Liver (tissue), 9 donors: ENCODE data around the gene PNKD. TPM values are rescaled to one million over a fixed set of nuclear protein-coding genes. Genes with fewer than 3 reads are reported as not detected.

Source experiments
- DNase-seq: peaks from one replicate; pipeline ENCODE4 v3.0.0-alpha.2; 2017; ENCODE audit warnings: low spot score
- H3K27ac ChIP-seq, 2 donors: one replicate each; pipeline ENCODE4 v1.7.0; 2013; ENCODE audit warnings: inconsistent platforms in 2 of 2, low read length in 2 of 2, control low read depth in 1 of 2, low read depth in 1 of 2, mild to moderate bottlenecking in 1 of 2
- H3K27me3 ChIP-seq, 4 donors: one replicate each; pipeline versions ENCODE4 v1.6.1 to v1.7.0; 2013; ENCODE audit warnings: low read length in 3 of 4, inconsistent platforms in 1 of 4, mild to moderate bottlenecking in 1 of 4, moderate library complexity in 1 of 4; ENCODE audit not compliant: control insufficient read depth in 4 of 4, insufficient read depth in 4 of 4
- H3K36me3 ChIP-seq, 4 donors: one replicate each; pipeline versions ENCODE4 v1.6.1 to v1.7.0; 2013; ENCODE audit warnings: low read length in 3 of 4, mild to moderate bottlenecking in 3 of 4, low read depth in 1 of 4, moderate library complexity in 1 of 4; ENCODE audit not compliant: control insufficient read depth in 4 of 4, insufficient read depth in 3 of 4
- H3K4me1 ChIP-seq, 4 donors: one replicate each; pipeline versions ENCODE4 v1.6.1 to v1.7.0; 2013; ENCODE audit warnings: low read length in 3 of 4, mild to moderate bottlenecking in 3 of 4, moderate library complexity in 1 of 4; ENCODE audit not compliant: control insufficient read depth in 4 of 4, insufficient read depth in 4 of 4
- H3K4me3 ChIP-seq, 3 donors: one replicate each; pipeline versions ENCODE4 v1.6.1 to v1.7.0; 2013; ENCODE audit warnings: low read length in 3 of 3, control low read depth in 1 of 3, low read depth in 1 of 3, mild to moderate bottlenecking in 1 of 3
- H3K9ac ChIP-seq, 2 donors: one replicate each; pipeline ENCODE4 v1.7.0; 2013; ENCODE audit warnings: low read length in 2 of 2, mild to moderate bottlenecking in 2 of 2, moderate library complexity in 2 of 2, control low read depth in 1 of 2, low read depth in 1 of 2
- H3K9me3 ChIP-seq, 4 donors: one replicate each; pipeline versions ENCODE4 v1.6.1 to v1.7.0; 2013; ENCODE audit warnings: low read length in 3 of 4; ENCODE audit not compliant: control insufficient read depth in 4 of 4
- ATF3 ChIP-seq: IDR thresholded peaks from 2 replicates; pipeline ENCODE4 v1.6.1; 2016; ENCODE audit warnings: antibody characterized with exemption
- CTCF ChIP-seq: fragments of 150-350 bp; IDR thresholded peaks from 2 replicates; pipeline ENCODE4 v1.5.1; 2017; ENCODE audit warnings: improper control_type of control experiment, low read depth, low read length; ENCODE audit not compliant: missing input control
- EGR1 ChIP-seq, 2 donors: IDR thresholded peaks; 2 replicates each; pipeline ENCODE4 v1.6.1; 2016 to 2018; ENCODE audit warnings: antibody characterized with exemption in 2 of 2, low read depth in 2 of 2
- FOXA1 ChIP-seq: IDR thresholded peaks from 2 replicates; pipeline ENCODE4 v1.6.1; 2016; ENCODE audit warnings: antibody characterized with exemption
- GABPA ChIP-seq, 2 donors: IDR thresholded peaks in 1 of 2; conservative IDR thresholded peaks in 1 of 2; 2 replicates each; pipeline ENCODE4 v1.6.1; 2016; ENCODE audit warnings: antibody characterized with exemption in 2 of 2, mild to moderate bottlenecking in 1 of 2, moderate library complexity in 1 of 2
- HNF4A ChIP-seq, 2 donors: conservative IDR thresholded peaks; 2 replicates each; pipeline ENCODE4 v1.6.1; 2016; ENCODE audit warnings: antibody characterized with exemption in 2 of 2, mild to moderate bottlenecking in 2 of 2
- JUND ChIP-seq, 2 donors: IDR thresholded peaks; 2 replicates each; pipeline ENCODE4 v1.6.1; 2016; ENCODE audit warnings: antibody characterized with exemption in 2 of 2
- MAX ChIP-seq: IDR thresholded peaks from 2 replicates; pipeline ENCODE4 v1.6.1; 2016; ENCODE audit warnings: antibody characterized with exemption
- NR2F2 ChIP-seq: IDR thresholded peaks from 2 replicates; pipeline ENCODE4 v1.6.1; 2016; ENCODE audit warnings: antibody characterized with exemption
- RAD21 ChIP-seq, 2 donors: IDR thresholded peaks; 2 replicates each; pipeline ENCODE4 v1.6.1; 2016; ENCODE audit warnings: antibody characterized with exemption in 2 of 2, mild to moderate bottlenecking in 2 of 2
- REST ChIP-seq: IDR thresholded peaks from 2 replicates; pipeline ENCODE4 v1.6.1; 2016; ENCODE audit warnings: antibody characterized with exemption, mild to moderate bottlenecking
- RXRA ChIP-seq, 2 donors: IDR thresholded peaks; 2 replicates each; pipeline ENCODE4 v1.6.1; 2017 to 2018; ENCODE audit warnings: antibody characterized with exemption in 2 of 2, mild to moderate bottlenecking in 1 of 2
- SP1 ChIP-seq: IDR thresholded peaks from 2 replicates; pipeline ENCODE4 v1.6.1; 2018; ENCODE audit warnings: antibody characterized with exemption, mild to moderate bottlenecking
- TAF1 ChIP-seq: conservative IDR thresholded peaks from 2 replicates; pipeline ENCODE4 v1.6.1; 2016; ENCODE audit warnings: antibody characterized with exemption, mild to moderate bottlenecking
- YY1 ChIP-seq: IDR thresholded peaks from 2 replicates; pipeline ENCODE4 v1.6.1; 2016; ENCODE audit warnings: antibody characterized with exemption, mild to moderate bottlenecking
- WGBS: extraction: QIAGEN DNeasy Blood & Tissue Kit; methylation state at CpG from one replicate; pipeline ENCODE4 v1.1.7; 2013; 5-methylcytosine and 5-hydroxymethylcytosine counted together
- polyA plus RNA-seq, 2 donors: library from polyadenylated mRNA; stranded (reverse) in 1 of 2; unstranded in 1 of 2; fragments of 200-250 nt in 1 of 2; fragments of >200 nt in 1 of 2; fragmentation: Nextera tagmentation in 1 of 2; extraction: Ambion mirVana in 1 of 2; gene quantifications; one replicate each; pipeline versions ENCODE4 v1.2.1 to v1.2.3, GENCODE V29; 2013 to 2015
- total RNA-seq, 2 donors: library from RNA; depleted of rRNA; stranded (reverse); fragments of >200 nt; gene quantifications; one replicate each; pipeline ENCODE4 v1.2.3, GENCODE V29; 2014
- donor health status: healthy.
- donor health status: healthy.
- donor health status: healthy.
- donor health status: healthy.
- donor health status: healthy.

Gene PNKD
- total and polyA plus RNA-seq, 4 donors, result 28.5 to 161 (median 94.9) TPM

GRCh38 chr2:218289639-218290315 is 19.5 kb downstream of the PNKD start (continued):
- peak in 1 of 2 donors; percentile 66 for TF ChIP-seq EGR1 (IDR thresholded peaks at IDR 0.05; ENCODE audit: low read depth in 2 of 2)

GRCh38 chr2:218290316-218291261 is 20.3 kb downstream of the PNKD start:
- Histone ChIP-seq H3K27ac (peak overlapping the region; percentile 98 to 99), H3K9ac (peak overlapping the region; percentile 69 to 86), H3K9me3 (no peaks in the 10 kb centered on the region), H3K4me1 (peaks cover 29 to 70% (median 55%) of the 10 kb centered on the region in 4 donors), H3K4me3 (peak overlapping the region; percentile 10 to 89 (median 69)), H3K36me3 (no peaks in the 10 kb centered on the region), H3K27me3 (no peaks in the 10 kb centered on the region)
- TF ChIP-seq HNF4A (conservative IDR thresholded peaks at IDR 0.05) (no peak), REST (no peak), FOXA1 (no peak), SP1 (no peak), ATF3 (no peak), JUND (IDR thresholded peaks at IDR 0.05) (no peak), CTCF (no peak), GABPA (IDR thresholded peaks at IDR 0.05 in 1 of 2, conservative IDR thresholded peaks at IDR 0.05 in 1 of 2) (no peak), RAD21 (IDR thresholded peaks at IDR 0.05) (no peak)
- DNase-seq, result peak; percentile 49
- WGBS, result 52% methylated on average over 12 of the region's 12 CpGs

- peak; percentile 59 for DNase-seq
- no peaks in the 10 kb centered on the region for H3K27me3 ChIP-seq
- peak overlapping the region; percentile 98 to 99 for H3K27ac ChIP-seq
- 27% methylated on average over 12 of the region's 12 CpGs for WGBS
- peak overlapping the region; percentile 64 to 89 (median 69) for H3K4me3 ChIP-seq
- H3K9ac ChIP-seq, result peak overlapping the region; percentile 51 to 86
- H3K4me1 ChIP-seq, result peaks cover 27 to 61% (median 46%) of the 10 kb centered on the region in 4 donors
- H3K36me3 ChIP-seq, result no peaks in the 10 kb centered on the region
- no peaks in the 10 kb centered on the region for H3K9me3 ChIP-seq
- peak in 1 of 2 donors; percentile 33 for TF ChIP-seq HNF4A (conservative IDR thresholded peaks at IDR 0.05)
- no peak for TF ChIP-seq EGR1 (IDR thresholded peaks at IDR 0.05; ENCODE audit: low read depth in 2 of 2)
- no peak for TF ChIP-seq TAF1
- TF ChIP-seq GABPA (IDR thresholded peaks at IDR 0.05 in 1 of 2, conservative IDR thresholded peaks at IDR 0.05 in 1 of 2), result no peak
- TF ChIP-seq YY1, result peak; percentile 2
- TF ChIP-seq NR2F2, result no peak
- TF ChIP-seq REST, result peak; percentile 32
- TF ChIP-seq ATF3, result no peak
- TF ChIP-seq RAD21 (IDR thresholded peaks at IDR 0.05), result no peak
- peak; percentile 25 for TF ChIP-seq SP1
- TF ChIP-seq MAX, result peak; percentile 10
- peak; percentile 43 to 62 for TF ChIP-seq RXRA (IDR thresholded peaks at IDR 0.05)
Observed at GRCh38 chr2:218291318-218292047, 21.2 kb downstream of the PNKD start.
